H1 (cell line): ENCODE measurements around the gene WDR64.
A peak's percentile ranks its signal among the peaks of the same experiment; 100 is the strongest.

Source experiments
- CTCF ChIP-seq, 3 experiments: IDR thresholded peaks; 1 replicate in 2 of 3; 2 replicates in 1 of 3; pipeline versions ENCODE4 v1.5.1 to v1.6.1; 2011; ENCODE audit warnings: low read length in 3 of 3, mild to moderate bottlenecking in 3 of 3, inconsistent platforms in 2 of 3, low read depth in 1 of 3, moderate library complexity in 1 of 3; ENCODE audit not compliant: insufficient read depth in 1 of 3; ENCODE audit errors: control extremely low read depth in 1 of 3
- EZH2 ChIP-seq: fragments of 200-600 bp; sonication (generic); IDR thresholded peaks from 2 replicates; pipeline ENCODE4 v1.7.1; 2012; ENCODE audit warnings: low read depth, mild to moderate bottlenecking, moderate library complexity, low read length, inconsistent platforms; ENCODE audit not compliant: severe bottlenecking
- FOSL1 ChIP-seq: IDR thresholded peaks from 2 replicates; pipeline ENCODE4 v1.6.1; 2011; ENCODE audit warnings: mild to moderate bottlenecking, low read depth, low read length, moderate library complexity; ENCODE audit not compliant: insufficient read depth
- RAD21 ChIP-seq, 2 experiments: IDR thresholded peaks in 1 of 2; conservative IDR thresholded peaks in 1 of 2; 2 replicates each; pipeline ENCODE4 v1.6.1; 2011; ENCODE audit warnings: low read depth in 2 of 2, low read length in 2 of 2, improper control_type of control experiment in 1 of 2, inconsistent platforms in 1 of 2, mild to moderate bottlenecking in 1 of 2, moderate library complexity in 1 of 2
- SIN3A ChIP-seq, 2 experiments: IDR thresholded peaks in 1 of 2; conservative IDR thresholded peaks in 1 of 2; 2 replicates each; pipeline ENCODE4 v1.6.1; 2011 to 2012; ENCODE audit warnings: low read length in 2 of 2, improper control_type of control experiment in 1 of 2, low read depth in 1 of 2, mild to moderate bottlenecking in 1 of 2
- USF2 ChIP-seq: IDR thresholded peaks from 2 replicates; pipeline ENCODE4 v1.6.1; 2011; ENCODE audit warnings: low read length, improper control_type of control experiment
- YY1 ChIP-seq: IDR thresholded peaks from 2 replicates; pipeline ENCODE4 v1.6.1; 2011; ENCODE audit warnings: low read depth, mild to moderate bottlenecking, low read length

GRCh38 chr1:241605146-241605805 is 46.8 kb upstream of the WDR64 start:
- no peak for TF ChIP-seq YY1
- TF ChIP-seq SIN3A (conservative IDR thresholded peaks at IDR 0.05 in 1 of 2, IDR thresholded peaks at IDR 0.05 in 1 of 2; ENCODE audit: low read depth in 1 of 2, low read length in 2 of 2): no peak
- TF ChIP-seq EZH2: no peak
- peak; percentile 35 to 70 (median 48); a peak in 3 of 4 replicates for TF ChIP-seq CTCF (IDR thresholded peaks at IDR 0.05; ENCODE audit: control extremely low read depth in 1 of 3, insufficient read depth in 1 of 3, low read depth in 1 of 3, low read length in 3 of 3)
- peak; percentile 53 to 56 for TF ChIP-seq RAD21 (IDR thresholded peaks at IDR 0.05 in 1 of 2, conservative IDR thresholded peaks at IDR 0.05 in 1 of 2; ENCODE audit: low read depth in 2 of 2, low read length in 2 of 2)
- no peak for TF ChIP-seq FOSL1
- TF ChIP-seq USF2: no peak
